Activated CD8-positive, alpha-beta T cell treated with anti-CD3 and anti-CD28 coated beads, Interleukin-2, amount 10 ng/mL, durations not matched to agents 7 days and 5 days (primary cell): ENCODE data around the gene SPDYE4. TPM values are rescaled to one million over a fixed set of nuclear protein-coding genes. Genes with fewer than 3 reads are reported as not detected.

Source experiments
- ATAC-seq: fragments of 150-1000 bp; cut with Tn5 transposase; one replicate; pipeline ENCODE4 v1.10.0; 2021; ENCODE audit warnings: moderate library complexity
- CTCF ChIA-PET: fragments of 350-600 bp; sonication (Branson Sonifier 250); formaldehyde crosslinking; loops from one replicate; lab custom pipeline; 2021; ENCODE audit warnings: antibody characterized with exemption; lab: Charles Lee
- POLR2A ChIA-PET: fragments of 350-600 bp; sonication (Branson Sonifier 250); formaldehyde crosslinking; loops from one replicate; lab custom pipeline; 2021; ENCODE audit warnings: antibody characterized with exemption; lab: Charles Lee
- DNase-seq: peaks from one replicate; pipeline ENCODE4 v3.0.0-alpha.2; 2020
- H3K27ac Mint-ChIP-seq: one replicate; pipeline ENCODE4 v1.8.0; 2021; ENCODE audit warnings: mild to moderate bottlenecking, mixed read lengths
- H3K27me3 Mint-ChIP-seq: one replicate; pipeline ENCODE4 v1.8.0; 2021; ENCODE audit warnings: low read depth, mixed read lengths
- H3K36me3 Mint-ChIP-seq: one replicate; pipeline ENCODE4 v1.8.0; 2021; ENCODE audit warnings: low read depth, mixed read lengths
- H3K4me1 Mint-ChIP-seq: one replicate; pipeline ENCODE4 v1.8.0; 2021; ENCODE audit warnings: low read depth, mixed read lengths
- H3K4me3 Mint-ChIP-seq: one replicate; pipeline ENCODE4 v1.8.0; 2021; ENCODE audit warnings: mild to moderate bottlenecking, mixed read lengths
- H3K9me3 Mint-ChIP-seq: one replicate; pipeline ENCODE4 v1.8.0; 2022; ENCODE audit warnings: mixed read lengths; ENCODE audit not compliant: insufficient read depth
- total RNA-seq, 2 experiments: library from RNA; stranded (reverse); gene quantifications; one replicate each; pipeline ENCODE4 v1.2.3, GENCODE V29; 2021

The SPDYE4 gene
- total RNA-seq, 2 experiments from 2014 or later: not detected

DNA sequence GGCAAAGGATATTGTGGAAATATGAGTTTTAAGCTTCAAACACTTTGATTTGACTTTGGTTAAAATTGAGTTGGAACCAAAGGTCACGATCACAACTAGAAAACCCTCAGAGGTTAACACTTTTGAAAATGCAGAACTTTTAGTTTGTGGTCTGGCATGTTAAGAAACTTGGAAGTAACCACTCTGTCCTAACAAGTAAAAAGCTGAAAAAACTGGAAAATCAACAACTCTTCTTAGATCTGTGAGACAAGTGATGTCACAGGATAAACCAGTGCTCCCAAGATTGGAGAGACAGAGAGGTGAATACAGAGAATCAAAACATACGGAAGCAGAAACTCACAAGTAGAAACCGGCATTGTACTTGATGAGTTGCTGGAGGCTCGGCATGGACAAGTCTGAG lies 23.4 kb upstream of the SPDYE4 start:
- no peak for DNase-seq

DNA sequence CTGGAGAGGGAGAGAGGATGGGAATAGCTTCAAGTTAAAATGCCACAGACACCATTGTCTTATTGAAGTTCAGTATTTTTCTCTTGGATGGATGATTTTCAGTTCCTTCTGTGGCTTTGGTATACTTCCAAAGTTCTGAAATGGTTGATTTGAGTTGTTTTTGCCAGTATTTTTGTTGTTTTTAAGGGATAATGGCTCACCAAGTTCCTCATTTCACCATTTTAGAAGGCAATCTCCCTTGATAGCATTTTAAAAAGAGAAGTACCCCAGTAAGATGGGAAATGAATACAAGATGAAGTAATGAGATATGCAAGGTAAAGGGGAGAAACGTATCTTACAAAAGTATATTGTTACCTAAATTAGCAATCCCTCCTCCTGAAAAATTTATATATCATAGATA lies 18.5 kb upstream of the SPDYE4 start:
- H3K4me1 Mint-ChIP-seq: peaks cover 4% of the 10 kb centered on the region
- peaks cover 4% of the 10 kb centered on the region for H3K36me3 Mint-ChIP-seq
- peaks cover 23% of the 10 kb centered on the region for H3K27me3 Mint-ChIP-seq
- no peak overlapping the region for H3K4me3 Mint-ChIP-seq
- ChIA-PET CTCF (interaction anchor here (0.6 to 2.9 kb wide), 6 partner anchors 9 to 477 kb away, joined by 3 to 30 read pairs (median 4); no protein-coding TSS in a partner anchor), POLR2A (no interaction called here)
- DNase-seq (no peak), ATAC-seq (no peak)
- H3K9me3 Mint-ChIP-seq: no peaks in the 10 kb centered on the region
- H3K27ac Mint-ChIP-seq: no peak overlapping the region

More for the DNA sequence above, 23.4 kb upstream of the SPDYE4 start:
- Mint-ChIP-seq H3K4me1 (peaks cover 5% of the 10 kb centered on the region), H3K27ac (no peak overlapping the region), H3K9me3 (no peaks in the 10 kb centered on the region), H3K4me3 (no peak overlapping the region), H3K36me3 (no peaks in the 10 kb centered on the region), H3K27me3 (peaks cover 26% of the 10 kb centered on the region)
- no peak for ATAC-seq
- CTCF ChIA-PET: interaction anchor here (0.8 to 1.9 kb wide), 5 partner anchors 20 to 372 kb away, joined by 3 to 5 read pairs (median 3); no protein-coding TSS in a partner anchor
- POLR2A ChIA-PET: no interaction called here

- POLR2A ChIA-PET: no interaction called here
Observed at GRCh38 chr17:8776248-8776647, 17.9 kb upstream of the SPDYE4 start.

DNA sequence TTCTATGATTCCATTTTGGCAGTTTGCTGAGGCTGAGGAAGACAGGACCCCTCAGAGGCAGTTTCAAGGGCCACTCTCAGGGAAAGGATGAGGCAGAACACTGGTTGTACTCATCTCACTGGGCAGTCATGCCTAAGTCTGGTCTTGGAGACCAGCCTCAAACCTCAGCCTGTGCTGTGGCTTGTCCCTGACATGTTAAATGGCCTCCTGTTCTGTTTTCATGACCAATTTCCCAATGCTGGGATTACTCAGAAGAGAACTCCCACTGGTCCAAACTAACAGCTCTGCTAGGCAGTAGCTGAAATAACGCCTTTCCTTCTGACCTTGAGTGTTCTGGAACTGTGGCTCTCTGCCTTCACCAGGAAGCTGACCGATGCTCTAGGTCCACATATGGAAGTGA lies 8.4 kb upstream of the SPDYE4 start:
- CTCF ChIA-PET: interaction anchor here (2.2 kb wide), 1 partner anchor 18 kb away, joined by 9 read pairs; no protein-coding TSS in a partner anchor
- Mint-ChIP-seq H3K4me3 (no peak overlapping the region), H3K36me3 (no peaks in the 10 kb centered on the region), H3K27ac (no peak overlapping the region), H3K4me1 (no peaks in the 10 kb centered on the region), H3K27me3 (peaks cover 19% of the 10 kb centered on the region), H3K9me3 (no peaks in the 10 kb centered on the region)
- POLR2A ChIA-PET: no interaction called here
- DNase-seq (no peak), ATAC-seq (no peak)

More at GRCh38 chr17:8776248-8776647, 17.9 kb upstream of the SPDYE4 start:
- Mint-ChIP-seq H3K4me3 (no peak overlapping the region), H3K4me1 (no peaks in the 10 kb centered on the region), H3K27ac (no peak overlapping the region), H3K9me3 (no peaks in the 10 kb centered on the region), H3K36me3 (peaks cover 4% of the 10 kb centered on the region), H3K27me3 (peaks cover 23% of the 10 kb centered on the region)
- CTCF ChIA-PET: interaction anchor here (1.0 to 2.9 kb wide), 6 partner anchors 10 to 366 kb away, joined by 3 to 30 read pairs (median 4); no protein-coding TSS in a partner anchor
- ATAC-seq: no peak
- DNase-seq: no peak

DNA sequence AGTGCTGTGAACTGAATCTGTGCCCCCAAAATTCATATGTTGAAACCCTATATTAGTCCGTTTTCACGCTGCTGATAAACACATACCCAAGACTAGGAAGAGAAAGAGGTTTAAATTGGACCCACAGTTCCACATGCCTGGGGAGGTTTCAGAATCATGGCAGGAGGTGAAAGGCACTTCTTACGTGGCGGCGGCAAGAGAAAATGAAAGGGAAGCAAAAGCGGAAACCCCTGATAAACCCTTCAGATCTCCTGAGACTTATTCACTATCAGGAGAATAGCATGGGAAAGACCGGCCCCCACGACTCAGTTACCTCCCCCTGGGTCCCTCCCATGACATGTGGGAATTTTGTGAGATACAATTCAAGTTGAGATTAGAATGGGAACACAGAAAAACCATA lies 3.7 kb upstream of the SPDYE4 start:
- Mint-ChIP-seq H3K4me3 (no peak overlapping the region), H3K27ac (no peak overlapping the region), H3K36me3 (no peaks in the 10 kb centered on the region), H3K9me3 (no peaks in the 10 kb centered on the region), H3K27me3 (peaks cover 21% of the 10 kb centered on the region), H3K4me1 (no peaks in the 10 kb centered on the region)
- ChIA-PET CTCF (interaction anchor here (1.0 to 2.4 kb wide), 2 partner anchors 20 to 23 kb away, joined by 3 to 8 read pairs; no protein-coding TSS in a partner anchor), POLR2A (no interaction called here)
- ATAC-seq (no peak), DNase-seq (no peak)

DNA sequence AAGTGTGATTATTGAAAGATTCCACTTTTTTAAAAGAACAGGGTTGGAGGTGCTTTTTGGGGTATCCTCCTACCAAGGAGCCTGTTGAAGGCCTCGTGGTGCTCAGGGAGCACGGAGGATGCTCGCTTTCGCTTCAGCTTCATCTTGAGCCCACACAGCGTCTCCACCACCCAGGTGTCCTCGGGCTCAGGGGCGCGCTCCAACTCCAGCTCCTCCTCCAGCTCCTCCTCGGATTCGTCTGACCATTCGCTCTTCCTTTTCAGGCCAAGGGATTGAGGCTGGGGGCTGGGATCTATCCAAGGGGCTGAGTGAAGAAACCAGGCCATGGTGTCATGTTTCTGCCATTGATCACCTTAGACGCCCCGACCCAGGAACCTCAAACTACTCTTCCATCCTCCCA lies 1.2 kb downstream of the SPDYE4 start:
- Mint-ChIP-seq H3K9me3 (no peaks in the 10 kb centered on the region), H3K27ac (no peak overlapping the region), H3K4me3 (no peak overlapping the region), H3K4me1 (no peaks in the 10 kb centered on the region), H3K27me3 (peaks cover 15% of the 10 kb centered on the region), H3K36me3 (no peaks in the 10 kb centered on the region)
- ChIA-PET CTCF (interaction anchor here (0.8 to 1.8 kb wide), 4 partner anchors 9 to 241 kb away, joined by 3 to 6 read pairs (median 4); no protein-coding TSS in a partner anchor), POLR2A (no interaction called here)
- no peak for DNase-seq
- no peak for ATAC-seq

DNA sequence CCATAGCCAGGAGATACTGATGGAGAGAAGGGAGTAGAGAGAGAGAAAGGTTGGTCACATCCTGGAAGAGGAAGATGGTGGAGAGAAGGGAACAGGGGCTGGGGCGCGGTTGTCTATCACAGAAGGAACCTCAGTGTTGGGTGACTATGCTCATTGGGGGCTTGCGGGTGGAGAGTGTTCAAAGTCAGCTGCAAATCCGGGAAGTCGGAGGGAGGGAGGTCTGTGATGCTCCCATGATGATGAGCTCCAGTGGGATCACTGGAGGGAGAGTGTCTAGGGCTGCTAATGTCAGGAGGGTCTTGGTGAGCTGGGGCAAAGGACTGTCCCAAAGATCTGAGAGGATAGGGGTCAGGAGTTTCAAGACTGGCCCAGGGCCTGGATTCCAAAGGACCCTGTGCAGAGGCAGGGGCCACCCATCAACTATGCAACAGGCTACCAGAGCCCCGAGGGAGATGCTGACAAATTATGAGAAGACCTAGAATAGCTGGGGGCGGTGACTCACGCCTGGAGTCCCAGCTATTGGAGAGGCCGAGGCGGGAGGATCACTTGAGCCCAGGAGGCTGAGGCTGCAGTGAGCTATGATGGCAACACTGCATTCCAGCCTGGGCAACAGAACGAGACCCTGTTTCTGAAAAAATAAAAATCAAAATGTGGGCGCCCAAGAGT lies 2.6 kb downstream of the SPDYE4 start:
- Mint-ChIP-seq H3K4me1 (no peaks in the 10 kb centered on the region), H3K27me3 (peaks cover 7% of the 10 kb centered on the region), H3K36me3 (no peaks in the 10 kb centered on the region), H3K9me3 (no peaks in the 10 kb centered on the region), H3K4me3 (no peak overlapping the region), H3K27ac (no peak overlapping the region)
- ATAC-seq (no peak), DNase-seq (no peak)
- ChIA-PET CTCF (interaction anchor here (0.6 to 1.4 kb wide), 4 partner anchors 10 to 240 kb away, joined by 3 to 4 read pairs (median 3); no protein-coding TSS in a partner anchor), POLR2A (no interaction called here)

DNA sequence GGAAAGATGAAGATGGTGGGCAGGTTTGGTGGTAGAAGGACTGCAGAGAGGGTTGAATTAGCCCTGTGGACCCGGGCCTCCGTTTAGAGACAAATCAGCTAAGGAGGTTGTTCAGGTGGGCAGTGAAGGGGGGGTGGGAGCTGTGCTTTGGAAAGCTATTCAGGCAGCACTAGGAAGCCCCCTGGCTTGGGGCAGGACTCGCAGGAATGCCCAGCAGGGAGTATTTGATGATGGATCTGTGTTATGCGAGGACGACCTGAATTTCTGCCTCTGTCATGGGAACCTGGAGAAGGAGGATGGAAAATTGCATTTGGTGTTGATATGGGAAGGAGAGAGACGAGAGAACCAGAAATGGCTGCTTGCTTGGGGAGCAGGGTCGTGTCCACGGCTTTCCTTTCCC lies 3.5 kb downstream of the SPDYE4 start:
- CTCF ChIA-PET: interaction anchor here (0.8 to 5.4 kb wide), 6 partner anchors 9 to 244 kb away, joined by 3 to 32 read pairs (median 4); no protein-coding TSS in a partner anchor
- DNase-seq: no peak
- no peak overlapping the region for H3K4me3 Mint-ChIP-seq
- H3K9me3 Mint-ChIP-seq: no peaks in the 10 kb centered on the region
- ATAC-seq: no peak
- no peaks in the 10 kb centered on the region for H3K36me3 Mint-ChIP-seq
- H3K27ac Mint-ChIP-seq: no peak overlapping the region
- H3K4me1 Mint-ChIP-seq: no peaks in the 10 kb centered on the region
- H3K27me3 Mint-ChIP-seq: peaks cover 7% of the 10 kb centered on the region
- POLR2A ChIA-PET: no interaction called here

DNA sequence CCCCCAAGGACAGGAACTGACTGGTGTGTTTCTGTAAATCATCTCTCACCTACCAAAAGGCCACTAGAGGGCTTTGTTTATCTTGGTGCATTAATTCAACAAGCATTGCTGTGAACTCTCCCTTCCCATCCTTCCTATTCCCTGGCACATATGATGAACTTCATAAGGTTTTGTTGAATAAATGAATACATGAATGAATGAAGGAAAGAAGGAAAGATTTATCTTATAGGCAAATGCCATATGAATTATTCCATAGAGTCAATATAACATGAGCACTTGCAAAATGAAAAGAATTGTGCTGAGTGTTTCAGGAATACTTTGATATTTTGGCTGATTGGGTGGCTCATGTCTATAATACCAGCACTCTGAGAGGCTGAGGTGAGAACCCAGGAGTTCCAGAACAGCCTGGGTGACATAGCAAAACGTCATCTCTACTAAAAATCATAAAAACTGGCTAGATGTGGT lies 4.3 kb downstream of the SPDYE4 start:
- Mint-ChIP-seq H3K36me3 (no peaks in the 10 kb centered on the region), H3K27me3 (peaks cover 9% of the 10 kb centered on the region), H3K4me3 (no peak overlapping the region), H3K4me1 (no peaks in the 10 kb centered on the region), H3K27ac (no peak overlapping the region), H3K9me3 (no peaks in the 10 kb centered on the region)
- DNase-seq: no peak
- no peak for ATAC-seq
- POLR2A ChIA-PET: no interaction called here
- CTCF ChIA-PET: interaction anchor here (0.8 to 5.4 kb wide), 7 partner anchors 8 to 244 kb away, joined by 3 to 32 read pairs (median 4); no protein-coding TSS in a partner anchor

DNA sequence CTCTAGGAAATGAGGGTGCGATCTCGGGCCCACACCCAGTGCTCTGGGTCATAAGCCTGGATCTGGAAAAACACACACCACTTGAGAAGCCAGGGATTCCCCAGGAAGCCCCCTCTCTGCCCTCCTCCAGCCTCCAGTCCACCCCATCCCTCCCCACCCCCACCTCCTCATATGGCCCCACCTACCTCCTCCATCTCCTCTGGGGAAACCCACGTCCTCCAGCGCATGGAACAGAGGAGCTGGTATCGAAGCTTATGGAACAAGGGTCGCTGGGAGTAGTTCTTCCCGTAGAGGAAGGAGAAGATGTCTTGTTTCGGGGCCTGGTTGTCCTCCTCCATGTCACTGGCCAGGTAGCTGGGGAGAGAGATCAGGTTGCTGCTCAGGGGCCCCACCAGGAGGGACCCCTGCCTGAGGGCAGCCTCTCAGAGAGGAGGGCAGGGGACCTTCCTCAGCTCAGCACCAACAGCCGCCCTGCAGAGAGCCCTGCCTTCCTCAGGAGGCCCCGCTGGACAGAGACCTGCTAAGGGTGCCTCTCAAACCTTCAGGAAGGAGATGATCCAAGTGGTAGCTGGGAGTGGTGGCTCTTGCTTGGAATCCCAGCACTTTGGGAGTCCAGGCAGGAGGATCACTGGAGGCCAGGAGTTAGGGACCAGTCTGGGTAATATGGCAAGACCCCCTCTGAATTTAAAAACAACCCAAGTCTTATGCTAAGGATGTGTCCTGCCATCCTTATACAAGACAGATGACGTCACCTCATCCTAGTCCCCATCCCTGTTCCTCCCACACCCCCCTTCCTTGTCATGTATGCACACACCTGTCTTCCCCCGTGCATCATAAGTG lies 5.0 kb downstream of the SPDYE4 start:
- POLR2A ChIA-PET: no interaction called here
- no peak overlapping the region for H3K4me3 Mint-ChIP-seq

GRCh38 chr17:8749616-8750015 lies 8.7 kb downstream of the SPDYE4 start:
- ChIA-PET CTCF (interaction anchor here (4.6 kb wide), 1 partner anchor 248 kb away, joined by 25 read pairs; no protein-coding TSS in a partner anchor), POLR2A (no interaction called here)
- Mint-ChIP-seq H3K4me1 (peaks cover 9% of the 10 kb centered on the region), H3K27me3 (peaks cover 14% of the 10 kb centered on the region), H3K9me3 (no peaks in the 10 kb centered on the region), H3K27ac (no peak overlapping the region), H3K36me3 (no peaks in the 10 kb centered on the region), H3K4me3 (no peak overlapping the region)
- DNase-seq (no peak), ATAC-seq (no peak)

More for the DNA sequence above, 5.0 kb downstream of the SPDYE4 start:
- no peaks in the 10 kb centered on the region for H3K4me1 Mint-ChIP-seq
- ATAC-seq (no peak), DNase-seq (no peak)
- H3K27me3 Mint-ChIP-seq: peaks cover 12% of the 10 kb centered on the region
- no peak overlapping the region for H3K27ac Mint-ChIP-seq
- H3K9me3 Mint-ChIP-seq: no peaks in the 10 kb centered on the region
- CTCF ChIA-PET: interaction anchor here (1.0 to 5.4 kb wide), 3 partner anchors 33 to 245 kb away, joined by 3 to 32 read pairs (median 9); no protein-coding TSS in a partner anchor
- no peaks in the 10 kb centered on the region for H3K36me3 Mint-ChIP-seq
